ENCODE data around the gene ARID3B. TPM values are rescaled to one million over a fixed set of nuclear protein-coding genes. Genes with fewer than 3 reads are reported as not detected.

The ARID3B gene
- 13.2 and 19.7 TPM in 2 replicates for total RNA-seq
- polyA plus RNA-seq: 15.7 and 19.8 TPM in 2 replicates

GRCh38 chr15:74540761-74541493 is at the start of gene ARID3B:
Gene ARID3B (plus strand): TSS chr15:74541220. CDS start chr15:74543937, 2,717 bp downstream.
- under 1% methylated on average over 43 of the region's 73 CpGs for WGBS (ENCODE audit: low lambda C conversion rate, missing lambda C conversion rate)
- TF ChIP-seq CTCF (IDR thresholded peaks at IDR 0.05; ENCODE audit: poor library complexity): no peak
- TF ChIP-seq EZH2phosphoT487 (IDR thresholded peaks at IDR 0.05; ENCODE audit: low read depth, severe bottlenecking, unreplicated experiment): no peak
- TF ChIP-seq EZH2 (IDR thresholded peaks at IDR 0.05; ENCODE audit: borderline replicate concordance): no peak
- peak; percentile 99 for DNase-seq (ENCODE audit: low spot score)
- peaks cover 48% of the 10 kb centered on the region for H3K79me2 ChIP-seq
- H3K27me3 ChIP-seq: no peaks in the 10 kb centered on the region
- peak within 1 kb of the TSS; percentile 94 for H3K4me2 ChIP-seq
- no peaks in the 10 kb centered on the region for H3K36me3 ChIP-seq (replicated peaks; ENCODE audit: insufficient read depth, low read depth)
- H3K4me3 ChIP-seq: peak within 1 kb of the TSS; percentile 85
- no peaks in the 10 kb centered on the region for H3K9me3 ChIP-seq (ENCODE audit: low read depth)
- H3K9me2 ChIP-seq (replicated peaks; ENCODE audit: insufficient read depth): no peaks in the 10 kb centered on the region
- H2AFZ ChIP-seq: peak within 1 kb of the TSS; percentile 74
- peak within 1 kb of the TSS; percentile 89 for H3K27ac ChIP-seq
- H3K4me1 ChIP-seq (ENCODE audit: insufficient read depth): peaks cover 17% of the 10 kb centered on the region
- peaks cover 29% of the 10 kb centered on the region for H4K20me1 ChIP-seq (ENCODE audit: insufficient read depth, poor library complexity, severe bottlenecking)

GRCh38 chr15:74496648-74497047 is 44.4 kb upstream of the ARID3B start:
- Histone ChIP-seq H3K27me3 (no peaks in the 10 kb centered on the region), H3K4me3 (no peak overlapping the region), H3K9me3 (ENCODE audit: low read depth) (no peaks in the 10 kb centered on the region), H2AFZ (no peak overlapping the region), H3K27ac (no peak overlapping the region), H3K4me2 (no peak overlapping the region), H4K20me1 (ENCODE audit: insufficient read depth, poor library complexity, severe bottlenecking) (no peaks in the 10 kb centered on the region), H3K4me1 (ENCODE audit: insufficient read depth) (no peaks in the 10 kb centered on the region), H3K36me3 (replicated peaks; ENCODE audit: insufficient read depth, low read depth) (no peaks in the 10 kb centered on the region), H3K79me2 (no peaks in the 10 kb centered on the region), H3K9me2 (replicated peaks; ENCODE audit: insufficient read depth) (no peaks in the 10 kb centered on the region)
- WGBS (ENCODE audit: low lambda C conversion rate, missing lambda C conversion rate): 96% methylated on average over 3 of the region's 3 CpGs
- no peak for DNase-seq (ENCODE audit: low spot score)
- TF ChIP-seq EZH2phosphoT487 (IDR thresholded peaks at IDR 0.05; ENCODE audit: low read depth, severe bottlenecking, unreplicated experiment): no peak
- TF ChIP-seq EZH2 (IDR thresholded peaks at IDR 0.05; ENCODE audit: borderline replicate concordance): no peak
- no peak for TF ChIP-seq CTCF (IDR thresholded peaks at IDR 0.05; ENCODE audit: poor library complexity)

GRCh38 chr15:74497584-74497983 is 43.4 kb upstream of the ARID3B start:
- Histone ChIP-seq H3K36me3 (replicated peaks; ENCODE audit: insufficient read depth, low read depth) (no peaks in the 10 kb centered on the region), H3K27me3 (no peaks in the 10 kb centered on the region), H3K79me2 (no peaks in the 10 kb centered on the region), H3K27ac (no peak overlapping the region), H3K9me2 (replicated peaks; ENCODE audit: insufficient read depth) (no peaks in the 10 kb centered on the region), H3K4me3 (no peak overlapping the region), H2AFZ (no peak overlapping the region), H3K9me3 (ENCODE audit: low read depth) (no peaks in the 10 kb centered on the region), H3K4me2 (no peak overlapping the region), H4K20me1 (ENCODE audit: insufficient read depth, poor library complexity, severe bottlenecking) (no peaks in the 10 kb centered on the region), H3K4me1 (ENCODE audit: insufficient read depth) (no peaks in the 10 kb centered on the region)
- 77% methylated on average over 2 of the region's 2 CpGs for WGBS (ENCODE audit: low lambda C conversion rate, missing lambda C conversion rate)
- TF ChIP-seq EZH2 (IDR thresholded peaks at IDR 0.05; ENCODE audit: borderline replicate concordance) (no peak), EZH2phosphoT487 (IDR thresholded peaks at IDR 0.05; ENCODE audit: low read depth, severe bottlenecking, unreplicated experiment) (no peak), CTCF (IDR thresholded peaks at IDR 0.05; ENCODE audit: poor library complexity) (no peak)
- DNase-seq (ENCODE audit: low spot score): no peak
